Neural cell (in vitro differentiated cells): Measurements from ENCODE around the gene UBASH3B. TPM values are rescaled to one million over a fixed set of nuclear protein-coding genes. Genes with fewer than 3 reads are reported as not detected.

Source experiments
- H2AFZ ChIP-seq: fragments of 200-600, 300-800 bp; sonication (generic), shearing (Covaris generic); 2 replicates; pipeline ENCODE4 v1.6.0; 2014; ENCODE audit warnings: low read depth, mild to moderate bottlenecking, antibody characterized with exemption, low read length, moderate library complexity
- H3F3A ChIP-seq: fragments of 200-600 bp; shearing (Covaris generic); 2 replicates; pipeline ENCODE4 v1.6.1; 2016; ENCODE audit warnings: mild to moderate bottlenecking, moderate library complexity, mixed read lengths, antibody characterized with exemption, low read length; ENCODE audit not compliant: insufficient read depth, poor library complexity, severe bottlenecking
- H3K27ac ChIP-seq: fragments of 200-600, 300-800 bp; sonication (generic), shearing (Covaris generic); 2 replicates; pipeline ENCODE4 v1.5.1; 2014; ENCODE audit warnings: mild to moderate bottlenecking, low read length, moderate library complexity
- H3K27me3 ChIP-seq: fragments of 300-800, 200-600 bp; sonication (generic), shearing (Covaris generic); 2 replicates; pipeline ENCODE4 v1.6.0; 2014; ENCODE audit warnings: mild to moderate bottlenecking, low read depth, low read length, moderate library complexity; ENCODE audit not compliant: insufficient read depth
- H3K36me3 ChIP-seq: fragments of 300-800, 200-600 bp; sonication (generic), shearing (Covaris generic); 2 replicates; pipeline ENCODE4 v1.5.1; 2014; ENCODE audit warnings: mild to moderate bottlenecking, antibody characterized with exemption, low read length, moderate library complexity; ENCODE audit not compliant: insufficient read depth
- H3K4me2 ChIP-seq: fragments of 300-800, 200-600 bp; sonication (generic), shearing (Covaris generic); 2 replicates; pipeline ENCODE4 v1.6.0; 2014; ENCODE audit warnings: mild to moderate bottlenecking, low read length
- H3K4me3 ChIP-seq: fragments of 300-800, 200-600 bp; sonication (generic), shearing (Covaris generic); 2 replicates; pipeline ENCODE4 v1.5.1; 2014; ENCODE audit warnings: mild to moderate bottlenecking, low read length, moderate library complexity
- H3K79me2 ChIP-seq: fragments of 200-600 bp; shearing (Covaris generic); replicated peaks from 2 replicates; pipeline ENCODE4 v1.6.0; 2014; ENCODE audit warnings: mild to moderate bottlenecking, low read length, moderate library complexity; ENCODE audit not compliant: insufficient read depth
- H3K9ac ChIP-seq: fragments of 300-800, 200-600 bp; sonication (generic), shearing (Covaris generic); 2 replicates; pipeline ENCODE4 v1.6.1; 2016; ENCODE audit warnings: mild to moderate bottlenecking, low read length, mixed read lengths
- H3K9me2 ChIP-seq: fragments of 200-600 bp; shearing (Covaris generic); 2 replicates; pipeline ENCODE4 v1.6.1; 2016; ENCODE audit warnings: mild to moderate bottlenecking, low read length, mixed read lengths; ENCODE audit not compliant: insufficient read depth
- H3K9me3 ChIP-seq: fragments of 200-600, 300-800 bp; sonication (generic), shearing (Covaris generic); 2 replicates; pipeline ENCODE4 v1.6.1; 2016; ENCODE audit warnings: mild to moderate bottlenecking, mixed run types, low read length, moderate library complexity, mixed read lengths
- H4K20me1 ChIP-seq: fragments of 200-600 bp; shearing (Covaris generic); 2 replicates; pipeline ENCODE4 v1.6.1; 2016; ENCODE audit warnings: mild to moderate bottlenecking, mixed run types; ENCODE audit not compliant: insufficient read depth
- CTCF ChIP-seq: fragments of 450-650 bp; IDR thresholded peaks from 2 replicates; pipeline ENCODE4 v1.5.1; 2014; ENCODE audit warnings: antibody characterized with exemption, mild to moderate bottlenecking, moderate library complexity; ENCODE audit not compliant: poor library complexity, severe bottlenecking
- EP300 ChIP-seq: fragments of 450-650 bp; conservative IDR thresholded peaks from 2 replicates; pipeline ENCODE4 v1.6.1; 2014; ENCODE audit warnings: antibody characterized with exemption, mild to moderate bottlenecking, moderate library complexity; ENCODE audit not compliant: poor library complexity, severe bottlenecking
- EZH2 ChIP-seq: fragments of 200-600, 300-800 bp; shearing (Covaris generic), sonication (generic); IDR thresholded peaks from 2 replicates; pipeline ENCODE4 v1.6.1; 2014; ENCODE audit warnings: antibody characterized with exemption, low read length, borderline replicate concordance, mild to moderate bottlenecking; ENCODE audit not compliant: insufficient read depth, poor library complexity, severe bottlenecking
- MXI1 ChIP-seq: fragments of 450-650 bp; conservative IDR thresholded peaks from 2 replicates; pipeline ENCODE4 v1.6.1; 2014; ENCODE audit warnings: antibody characterized with exemption, mild to moderate bottlenecking; ENCODE audit not compliant: poor library complexity, severe bottlenecking
- POLR2AphosphoS5 ChIP-seq: IDR thresholded peaks from 2 replicates; pipeline ENCODE4 v1.6.1; 2012
- RAD21 ChIP-seq: fragments of 450-650 bp; conservative IDR thresholded peaks from 2 replicates; pipeline ENCODE4 v1.6.1; 2014; ENCODE audit warnings: antibody characterized with exemption, mild to moderate bottlenecking, moderate library complexity
- REST ChIP-seq: IDR thresholded peaks from 2 replicates; pipeline ENCODE4 v1.6.1; 2012; ENCODE audit warnings: borderline replicate concordance
- SMC3 ChIP-seq: fragments of 450-650 bp; conservative IDR thresholded peaks from 2 replicates; pipeline ENCODE4 v1.6.1; 2014; ENCODE audit warnings: antibody characterized with exemption, mild to moderate bottlenecking, moderate library complexity; ENCODE audit not compliant: poor library complexity
- TAF1 ChIP-seq: IDR thresholded peaks from 2 replicates; pipeline ENCODE4 v1.6.1; 2012; ENCODE audit warnings: low read depth
- polyA plus RNA-seq: library from polyadenylated mRNA; depleted of rRNA; stranded (reverse); fragments of >200 nt; gene quantifications from 2 replicates; pipeline ENCODE4 v1.2.3, GENCODE V29; 2014

Gene UBASH3B
- polyA plus RNA-seq, 1 donor from 2014 or later, result 4.2 TPM

- Histone ChIP-seq H3K36me3 (no peaks in the 10 kb centered on the region), H3K9me3 (peaks cover 3% of the 10 kb centered on the region), H3F3A (no peaks in the 10 kb centered on the region), H3K79me2 (no peaks in the 10 kb centered on the region), H4K20me1 (no peaks in the 10 kb centered on the region), H3K9ac (peak overlapping the region; percentile 79), H3K9me2 (no peaks in the 10 kb centered on the region), H3K27me3 (peaks cover 4% of the 10 kb centered on the region), H3K27ac (peak overlapping the region; percentile 30), H2AFZ (peak overlapping the region; percentile 63), H3K4me3 (peak overlapping the region; percentile 96), H3K4me2 (peak overlapping the region; percentile 26)
- peak; percentile 46 for TF ChIP-seq TAF1
- TF ChIP-seq SMC3, result no peak
- peak; percentile 50 for TF ChIP-seq CTCF
- no peak for TF ChIP-seq MXI1
- no peak for TF ChIP-seq EZH2
- peak; percentile 12 for TF ChIP-seq POLR2AphosphoS5
- peak; percentile 20 for TF ChIP-seq RAD21
- peak; percentile 17 for TF ChIP-seq REST
- TF ChIP-seq EP300, result no peak
Observed at GRCh38 chr11:122656631-122657101, 1.1 kb downstream of the UBASH3B start.

GRCh38 chr11:122659676-122660554 lies 4.4 kb downstream of the UBASH3B start:
- Histone ChIP-seq H3K4me2 (no peak overlapping the region), H3K27ac (no peak overlapping the region)

More at GRCh38 chr11:122659676-122660554, 4.4 kb downstream of the UBASH3B start:
- H4K20me1 ChIP-seq, result no peaks in the 10 kb centered on the region
- H2AFZ ChIP-seq, result no peak overlapping the region
- H3F3A ChIP-seq, result no peaks in the 10 kb centered on the region
- TF ChIP-seq POLR2AphosphoS5, result no peak
- TF ChIP-seq EZH2, result no peak
- TF ChIP-seq RAD21, result no peak
- TF ChIP-seq CTCF, result no peak
- no peak for TF ChIP-seq SMC3
- TF ChIP-seq TAF1, result no peak
- no peak for TF ChIP-seq REST
- no peak for TF ChIP-seq MXI1
- TF ChIP-seq EP300, result no peak
- H3K9ac ChIP-seq, result no peak overlapping the region
- no peaks in the 10 kb centered on the region for H3K79me2 ChIP-seq
- H3K27me3 ChIP-seq, result no peaks in the 10 kb centered on the region
- peaks cover 3% of the 10 kb centered on the region for H3K9me3 ChIP-seq
- no peaks in the 10 kb centered on the region for H3K36me3 ChIP-seq
- no peaks in the 10 kb centered on the region for H3K9me2 ChIP-seq
- H3K4me3 ChIP-seq, result no peak overlapping the region
